Karpas-422 (cell line): Measurements from ENCODE around the gene UHRF1. TPM values are rescaled to one million over a fixed set of nuclear protein-coding genes. Genes with fewer than 3 reads are reported as not detected.

Experiments
- DNase-seq: peaks from one replicate; pipeline ENCODE4 v3.0.0-alpha.2; 2015
- H2AFZ ChIP-seq: fragments of 200-600 bp; sonication (generic); 2 replicates; pipeline ENCODE4 v1.6.1; 2014; ENCODE audit warnings: antibody characterized with exemption, low read length, mixed read lengths
- H3K27ac ChIP-seq: fragments of 200-600 bp; sonication (generic); 2 replicates; pipeline ENCODE4 v1.5.1; 2014; ENCODE audit warnings: mild to moderate bottlenecking, low read length, moderate library complexity
- H3K27me3 ChIP-seq: fragments of 200-600 bp; sonication (generic); 2 replicates; pipeline ENCODE4 v1.6.1; 2014; ENCODE audit warnings: low read length, mixed read lengths
- H3K36me3 ChIP-seq: fragments of 200-600 bp; sonication (generic); 2 replicates; pipeline ENCODE4 v1.6.1; 2014; ENCODE audit warnings: low read length, mixed read lengths; ENCODE audit not compliant: insufficient read depth
- H3K4me1 ChIP-seq: fragments of 200-600 bp; sonication (generic); 2 replicates; pipeline ENCODE4 v1.6.1; 2014; ENCODE audit warnings: mild to moderate bottlenecking, low read length, mixed read lengths
- H3K4me2 ChIP-seq: fragments of 200-600 bp; sonication (generic); 2 replicates; pipeline ENCODE4 v1.6.1; 2014; ENCODE audit warnings: low read length, low read depth, mild to moderate bottlenecking; ENCODE audit not compliant: poor library complexity, severe bottlenecking
- H3K4me3 ChIP-seq: fragments of 200-600 bp; sonication (generic); 2 replicates; pipeline ENCODE4 v1.5.1; 2014; ENCODE audit warnings: mild to moderate bottlenecking, antibody characterized with exemption, low read length, mixed read lengths
- H3K79me2 ChIP-seq: fragments of 200-600 bp; sonication (generic); 2 replicates; pipeline ENCODE4 v1.6.1; 2014; ENCODE audit warnings: mild to moderate bottlenecking, low read length, mixed read lengths
- H3K9ac ChIP-seq: fragments of 200-600 bp; sonication (generic); 2 replicates; pipeline ENCODE4 v1.6.0; 2014; ENCODE audit warnings: low read length
- H3K9me2 ChIP-seq: fragments of 200-600 bp; sonication (generic), shearing (Covaris generic); replicated peaks from 2 replicates; pipeline ENCODE4 v1.6.0; 2014; ENCODE audit warnings: mild to moderate bottlenecking, low read length, moderate library complexity; ENCODE audit not compliant: insufficient read depth
- H3K9me3 ChIP-seq: fragments of 300-700, 200-600 bp; sonication (generic); 2 replicates; pipeline ENCODE4 v1.6.1; 2014; ENCODE audit warnings: low read length, mixed read lengths
- H4K20me1 ChIP-seq: fragments of 200-600 bp; sonication (generic); 2 replicates; pipeline ENCODE4 v1.6.1; 2014; ENCODE audit warnings: mild to moderate bottlenecking, antibody characterized with exemption, low read length, low read depth; ENCODE audit not compliant: insufficient read depth
- total RNA-seq: library from RNA; depleted of rRNA; stranded (reverse); fragments of >200 nt; shearing (Covaris generic); gene quantifications from 2 replicates; pipeline ENCODE4 v1.2.3, GENCODE V29; 2014; ENCODE audit warnings: low replicate concordance

The UHRF1 gene
- total RNA-seq, 1 experiment from 2014 or later, result 13.6 TPM

GRCh38 chr19:4996701-4997100 is 87.4 kb downstream of the UHRF1 start:
- Histone ChIP-seq H3K4me3 (no peak overlapping the region), H3K9ac (no peak overlapping the region), H3K9me3 (no peaks in the 10 kb centered on the region), H3K9me2 (no peaks in the 10 kb centered on the region), H2AFZ (no peak overlapping the region), H3K27me3 (no peaks in the 10 kb centered on the region), H3K79me2 (peaks cover 34% of the 10 kb centered on the region), H3K4me2 (no peak overlapping the region), H3K4me1 (peaks cover 6% of the 10 kb centered on the region; the same call in 1 of the 2 replicates), H4K20me1 (peaks cover 4% of the 10 kb centered on the region; the same call in 1 of the 2 replicates), H3K27ac (no peak overlapping the region), H3K36me3 (no peaks in the 10 kb centered on the region)
- no peak for DNase-seq

GRCh38 chr19:4997297-4997696 is 88.0 kb downstream of the UHRF1 start:
- Histone ChIP-seq H3K79me2 (peaks cover 34% of the 10 kb centered on the region), H3K4me1 (peaks cover 6% of the 10 kb centered on the region; the same call in 1 of the 2 replicates), H2AFZ (no peak overlapping the region), H3K9ac (no peak overlapping the region), H4K20me1 (peaks cover 4% of the 10 kb centered on the region; the same call in 1 of the 2 replicates), H3K9me2 (no peaks in the 10 kb centered on the region), H3K4me2 (no peak overlapping the region), H3K27me3 (no peaks in the 10 kb centered on the region), H3K4me3 (no peak overlapping the region), H3K27ac (no peak overlapping the region), H3K9me3 (no peaks in the 10 kb centered on the region), H3K36me3 (no peaks in the 10 kb centered on the region)
- DNase-seq, result no peak

- Histone ChIP-seq H4K20me1 (no peaks in the 10 kb centered on the region), H3K27me3 (no peaks in the 10 kb centered on the region), H3K79me2 (peaks cover 43% of the 10 kb centered on the region), H3K36me3 (no peaks in the 10 kb centered on the region), H3K4me3 (no peak overlapping the region), H3K4me1 (no peaks in the 10 kb centered on the region), H3K9me2 (no peaks in the 10 kb centered on the region), H2AFZ (no peak overlapping the region), H3K4me2 (no peak overlapping the region), H3K9me3 (no peaks in the 10 kb centered on the region), H3K27ac (no peak overlapping the region), H3K9ac (no peak overlapping the region)
- DNase-seq, result no peak
Observed at GRCh38 chr19:5000120-5000611, 90.9 kb downstream of the UHRF1 start.

- Histone ChIP-seq H3K9me2 (no peaks in the 10 kb centered on the region), H2AFZ (no peak overlapping the region), H3K4me1 (no peaks in the 10 kb centered on the region), H3K36me3 (no peaks in the 10 kb centered on the region), H3K27me3 (no peaks in the 10 kb centered on the region), H3K4me3 (no peak overlapping the region), H3K9me3 (no peaks in the 10 kb centered on the region), H3K27ac (no peak overlapping the region), H4K20me1 (no peaks in the 10 kb centered on the region), H3K79me2 (peaks cover 48% of the 10 kb centered on the region), H3K4me2 (no peak overlapping the region), H3K9ac (no peak overlapping the region)
- peak; percentile 82 for DNase-seq
Observed at GRCh38 chr19:5001615-5002014, 92.3 kb downstream of the UHRF1 start.

GRCh38 chr19:5002143-5002542 is 92.8 kb downstream of the UHRF1 start:
- Histone ChIP-seq H3K79me2 (peaks cover 45% of the 10 kb centered on the region), H3K4me1 (no peaks in the 10 kb centered on the region), H2AFZ (no peak overlapping the region), H3K27me3 (no peaks in the 10 kb centered on the region), H3K9ac (no peak overlapping the region), H3K4me2 (no peak overlapping the region), H3K27ac (no peak overlapping the region), H3K9me3 (no peaks in the 10 kb centered on the region), H4K20me1 (no peaks in the 10 kb centered on the region), H3K4me3 (no peak overlapping the region), H3K9me2 (no peaks in the 10 kb centered on the region), H3K36me3 (no peaks in the 10 kb centered on the region)
- no peak for DNase-seq

- Histone ChIP-seq H3K79me2 (peaks cover 53% of the 10 kb centered on the region), H3K4me3 (no peak overlapping the region), H3K27me3 (no peaks in the 10 kb centered on the region), H2AFZ (no peak overlapping the region), H3K27ac (no peak overlapping the region), H3K4me1 (no peaks in the 10 kb centered on the region), H3K36me3 (no peaks in the 10 kb centered on the region), H4K20me1 (no peaks in the 10 kb centered on the region), H3K4me2 (no peak overlapping the region), H3K9me2 (no peaks in the 10 kb centered on the region), H3K9me3 (no peaks in the 10 kb centered on the region), H3K9ac (no peak overlapping the region)
- no peak for DNase-seq
Observed at GRCh38 chr19:5003781-5004180, 94.5 kb downstream of the UHRF1 start.

- no peak overlapping the region for H3K4me3 ChIP-seq
- no peak overlapping the region for H3K9ac ChIP-seq
- H3K27ac ChIP-seq, result no peak overlapping the region
- H3K9me3 ChIP-seq, result no peaks in the 10 kb centered on the region
- DNase-seq, result no peak
- no peaks in the 10 kb centered on the region for H3K9me2 ChIP-seq
- peaks cover 64% of the 10 kb centered on the region for H3K79me2 ChIP-seq
- H3K4me1 ChIP-seq, result no peaks in the 10 kb centered on the region
- H2AFZ ChIP-seq, result no peak overlapping the region
- no peak overlapping the region for H3K4me2 ChIP-seq
- H3K36me3 ChIP-seq, result no peaks in the 10 kb centered on the region
- H4K20me1 ChIP-seq, result no peaks in the 10 kb centered on the region
- H3K27me3 ChIP-seq, result no peaks in the 10 kb centered on the region
Observed at GRCh38 chr19:5005096-5005495, 95.8 kb downstream of the UHRF1 start.

GRCh38 chr19:5006201-5006600 is 96.9 kb downstream of the UHRF1 start:
- H3K79me2 ChIP-seq, result peaks cover 68% of the 10 kb centered on the region
- no peaks in the 10 kb centered on the region for H4K20me1 ChIP-seq
- no peaks in the 10 kb centered on the region for H3K4me1 ChIP-seq
- H3K9me2 ChIP-seq, result no peaks in the 10 kb centered on the region
- H3K27me3 ChIP-seq, result no peaks in the 10 kb centered on the region
- H3K9ac ChIP-seq, result no peak overlapping the region
- H3K27ac ChIP-seq, result no peak overlapping the region
- H3K4me2 ChIP-seq, result no peak overlapping the region
- no peaks in the 10 kb centered on the region for H3K9me3 ChIP-seq
- H3K4me3 ChIP-seq, result no peak overlapping the region
- no peak overlapping the region for H2AFZ ChIP-seq
- no peaks in the 10 kb centered on the region for H3K36me3 ChIP-seq
- DNase-seq, result no peak

GRCh38 chr19:5006821-5007220 is 97.5 kb downstream of the UHRF1 start:
- Histone ChIP-seq H3K36me3 (no peaks in the 10 kb centered on the region), H3K27ac (no peak overlapping the region), H3K79me2 (peaks cover 69% of the 10 kb centered on the region), H3K9me2 (no peaks in the 10 kb centered on the region), H2AFZ (no peak overlapping the region), H3K4me1 (no peaks in the 10 kb centered on the region), H3K27me3 (no peaks in the 10 kb centered on the region), H3K4me3 (no peak overlapping the region), H3K9ac (no peak overlapping the region), H3K9me3 (no peaks in the 10 kb centered on the region), H3K4me2 (no peak overlapping the region), H4K20me1 (no peaks in the 10 kb centered on the region)
- DNase-seq, result no peak
